HEK293T (cell line): ENCODE data around the gene SASS6.

Experiments
- HDGF ChIP-seq: fragments of 450-650 bp; IDR thresholded peaks from 2 replicates; pipeline ENCODE4 v1.6.1; 2017; ENCODE audit warnings: antibody characterized with exemption, borderline replicate concordance
- TF ChIP-seq, protein P1 (sequence below): fragments of 450-650 bp; IDR thresholded peaks from 2 replicates; pipeline ENCODE4 v1.6.1; 2016

DNA sequence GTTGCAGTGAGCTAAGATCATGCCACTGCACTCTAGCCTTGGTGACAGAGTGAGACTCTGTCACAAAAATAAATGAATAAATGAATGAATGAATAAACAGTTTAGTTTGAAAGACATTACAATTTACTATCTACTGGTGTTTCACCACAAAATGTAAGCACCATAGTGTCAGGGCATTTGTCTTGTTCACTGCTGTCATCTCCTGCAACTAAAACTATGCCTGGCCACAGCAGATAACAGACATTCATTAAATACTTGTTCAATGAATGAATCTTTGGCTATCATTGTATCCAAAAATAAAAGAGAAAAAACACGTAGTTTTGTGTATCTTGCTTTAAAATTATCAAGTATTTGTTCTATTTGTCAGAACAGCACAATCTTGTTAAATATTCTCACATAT lies 32.5 kb downstream of the SASS6 start:
- no peak for TF ChIP-seq HDGF
- TF ChIP-seq, protein P1, sequence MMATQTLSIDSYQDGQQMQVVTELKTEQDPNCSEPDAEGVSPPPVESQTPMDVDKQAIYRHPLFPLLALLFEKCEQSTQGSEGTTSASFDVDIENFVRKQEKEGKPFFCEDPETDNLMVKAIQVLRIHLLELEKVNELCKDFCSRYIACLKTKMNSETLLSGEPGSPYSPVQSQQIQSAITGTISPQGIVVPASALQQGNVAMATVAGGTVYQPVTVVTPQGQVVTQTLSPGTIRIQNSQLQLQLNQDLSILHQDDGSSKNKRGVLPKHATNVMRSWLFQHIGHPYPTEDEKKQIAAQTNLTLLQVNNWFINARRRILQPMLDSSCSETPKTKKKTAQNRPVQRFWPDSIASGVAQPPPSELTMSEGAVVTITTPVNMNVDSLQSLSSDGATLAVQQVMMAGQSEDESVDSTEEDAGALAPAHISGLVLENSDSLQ: no peak
